A673 (cell line): ENCODE results near the gene LRRC27. TPM values are rescaled to one million over a fixed set of nuclear protein-coding genes. Genes with fewer than 3 reads are reported as not detected.

Experiments
- BruUV-seq: library from RNA; stranded (reverse); fragments of 400-500 nt; replicated peaks from 2 replicates; lab custom pipeline; 2021; lab: Mats Ljungman, UMichigan
- CTCF ChIA-PET: fragments of 300-600 bp; sonication (Branson Sonifier 250); formaldehyde crosslinking; loops from one replicate; lab custom pipeline; 2022; ENCODE audit warnings: antibody characterized with exemption; lab: Charles Lee
- POLR2A ChIA-PET: fragments of 300-600 bp; sonication (Branson Sonifier 250); formaldehyde crosslinking; loops from one replicate; lab custom pipeline; 2022; ENCODE audit warnings: antibody characterized with exemption; ENCODE audit not compliant: low non-redundant PET; lab: Charles Lee
- DNase-seq: peaks from one replicate; pipeline ENCODE4 v3.0.0-alpha.2; 2015; ENCODE audit warnings: low spot score
- H3K27ac ChIP-seq: fragments of 200-600 bp; sonication (generic); 2 replicates; pipeline ENCODE4 v1.5.1; 2016; ENCODE audit warnings: mixed run types, low read depth, mild to moderate bottlenecking, mixed read lengths, antibody characterized with exemption, low read length; ENCODE audit not compliant: poor library complexity, severe bottlenecking
- H3K27me3 ChIP-seq: fragments of 200-600 bp; sonication (generic); replicated peaks from 2 replicates; pipeline ENCODE4 v1.6.1; 2017; ENCODE audit warnings: mixed run types, low read depth, mild to moderate bottlenecking, mixed read lengths, antibody characterized with exemption, low read length; ENCODE audit not compliant: insufficient read depth, poor library complexity
- H3K36me3 ChIP-seq: fragments of 200-600 bp; sonication (generic); 2 replicates; pipeline ENCODE4 v1.6.1; 2016; ENCODE audit warnings: mixed run types, mild to moderate bottlenecking, mixed read lengths, antibody characterized with exemption, low read length; ENCODE audit not compliant: insufficient read depth, poor library complexity, severe bottlenecking
- H3K4me1 ChIP-seq: fragments of 200-600 bp; sonication (generic); 2 replicates; pipeline ENCODE4 v1.6.1; 2017; ENCODE audit warnings: mixed run types, mild to moderate bottlenecking, mixed read lengths, antibody characterized with exemption, low read length; ENCODE audit not compliant: insufficient read depth, poor library complexity, severe bottlenecking
- H3K4me3 ChIP-seq: fragments of 200-600 bp; sonication (generic); 2 replicates; pipeline ENCODE4 v1.5.1; 2016; ENCODE audit warnings: low read depth, mixed run types, mild to moderate bottlenecking, mixed read lengths, low read length; ENCODE audit not compliant: poor library complexity, severe bottlenecking
- H3K9me3 ChIP-seq: fragments of 200-600 bp; sonication (generic); 2 replicates; pipeline ENCODE4 v1.6.1; 2016; ENCODE audit warnings: mixed run types, low read depth, mild to moderate bottlenecking, mixed read lengths, antibody characterized with exemption, low read length; ENCODE audit not compliant: poor library complexity, severe bottlenecking
- CTCF ChIP-seq: fragments of 300-800, 200-600 bp; sonication (generic); conservative IDR thresholded peaks from 2 replicates; pipeline ENCODE4 v1.5.1; 2017; ENCODE audit warnings: low read depth, mild to moderate bottlenecking, antibody characterized with exemption, low read length, moderate library complexity, mixed read lengths
- EZH2 ChIP-seq: fragments of 200-600 bp; sonication (generic); IDR thresholded peaks from 2 replicates; pipeline ENCODE4 v1.6.1; 2017; ENCODE audit warnings: borderline replicate concordance, low read depth, mild to moderate bottlenecking, mixed read lengths, antibody characterized with exemption, low read length; ENCODE audit not compliant: poor library complexity, severe bottlenecking
- intact Hi-C: fragments of 100-400 bp; cut with micrococcal nuclease; formaldehyde crosslinking; loops from one replicate; pipeline ENCODE4 v1.10.0; 2022; ENCODE audit not compliant: unreplicated experiment
- total RNA-seq: library from RNA; stranded (reverse); gene quantifications from 2 replicates; pipeline ENCODE4 v1.2.3, GENCODE V29; 2021

LRRC27 gene
- total RNA-seq, 1 experiment from 2014 or later = 11.5 TPM

- CTCF ChIA-PET = no interaction called here
- intact Hi-C loops = no loop called here
- no peak overlapping the region for H3K27ac ChIP-seq
- H3K4me1 ChIP-seq = peaks cover 13% of the 10 kb centered on the region
- TF ChIP-seq EZH2 = no peak
- no peak for TF ChIP-seq CTCF
- peaks cover 4% of the 10 kb centered on the region for H3K36me3 ChIP-seq
- H3K9me3 ChIP-seq = no peaks in the 10 kb centered on the region
- H3K4me3 ChIP-seq = no peak overlapping the region
- BruUV-seq = no TSS peak
- no peak for DNase-seq
- POLR2A ChIA-PET = no interaction called here
- H3K27me3 ChIP-seq = no peaks in the 10 kb centered on the region
Measured at GRCh38 chr10:132400547-132401151, 68.7 kb downstream of the LRRC27 start.

GRCh38 chr10:132401401-132402118, 69.6 kb downstream of the LRRC27 start:
- BruUV-seq = no TSS peak
- H3K27me3 ChIP-seq = no peaks in the 10 kb centered on the region
- peaks cover 8% of the 10 kb centered on the region for H3K4me1 ChIP-seq
- ChIA-PET CTCF (no interaction called here), POLR2A (no interaction called here)
- no peak for DNase-seq
- no peaks in the 10 kb centered on the region for H3K9me3 ChIP-seq
- TF ChIP-seq CTCF = no peak
- no peak for TF ChIP-seq EZH2
- peaks cover 11% of the 10 kb centered on the region for H3K36me3 ChIP-seq
- intact Hi-C loops = no loop called here
- no peak overlapping the region for H3K4me3 ChIP-seq
- H3K27ac ChIP-seq = no peak overlapping the region

- CTCF ChIA-PET = no interaction called here
- H3K4me3 ChIP-seq = no peak overlapping the region
- POLR2A ChIA-PET = no interaction called here
- no peaks in the 10 kb centered on the region for H3K27me3 ChIP-seq
- peaks cover 11% of the 10 kb centered on the region for H3K36me3 ChIP-seq
- H3K27ac ChIP-seq = no peak overlapping the region
- H3K9me3 ChIP-seq = no peaks in the 10 kb centered on the region
- no peak for DNase-seq
- H3K4me1 ChIP-seq = peaks cover 11% of the 10 kb centered on the region
- no TSS peak for BruUV-seq
- intact Hi-C loops = no loop called here
- TF ChIP-seq EZH2 (no peak), CTCF (no peak)
Measured at GRCh38 chr10:132402781-132403241, 70.8 kb downstream of the LRRC27 start.
